Right lobe of liver (tissue), 6 donors: ENCODE results near the gene MRPS34. TPM values are rescaled to one million over a fixed set of nuclear protein-coding genes. Genes with fewer than 3 reads are reported as not detected.
A peak's percentile ranks its signal among the peaks of the same experiment; 100 is the strongest.

ENCODE experiments used
- ATAC-seq, 4 donors: fragments of 200-7000 bp; cut with Tn5 transposase; one replicate each; pipeline ENCODE4 v1.9.1; 2020; ENCODE audit warnings: mild to moderate bottlenecking in 4 of 4, moderate library complexity in 4 of 4
- DNase-seq, 3 donors: peaks; one replicate each; pipeline ENCODE4 v3.0.0-alpha.2; 2020
- H3K27ac ChIP-seq, 3 donors: fragments of 200-600 bp; one replicate each; pipeline ENCODE4 v1.8.0; 2022
- H3K27me3 ChIP-seq, 2 donors: fragments of 200-600 bp; one replicate each; pipeline ENCODE4 v1.8.0; 2022
- H3K36me3 ChIP-seq, 4 donors: fragments of 200-600 bp; sonication (generic) in 1 of 4; one replicate each; pipeline versions ENCODE4 v1.5.1 to v1.8.0; 2017 to 2022; ENCODE audit warnings: control low read depth in 1 of 4
- H3K4me1 ChIP-seq, 4 donors: fragments of 200-600 bp; sonication (generic) in 1 of 4; one replicate each; pipeline versions ENCODE4 v1.5.1 to v1.8.0; 2017 to 2022; ENCODE audit warnings: control low read depth in 1 of 4
- H3K4me3 ChIP-seq, 3 donors: fragments of 200-600 bp; one replicate each; pipeline ENCODE4 v1.8.0; 2022
- H3K9me3 ChIP-seq, 4 donors: fragments of 200-600 bp; sonication (generic) in 1 of 4; one replicate each; pipeline versions ENCODE4 v1.5.1 to v1.8.0; 2017 to 2022; ENCODE audit warnings: control low read depth in 1 of 4
- POLR2A ChIP-seq: fragments of 450-650 bp; IDR thresholded peaks from one replicate; pipeline ENCODE4 v1.6.1; 2017; ENCODE audit warnings: antibody characterized with exemption, mild to moderate bottlenecking
- WGBS: methylation state at CpG from one replicate; pipeline ENCODE4 v1.1.6; 2018; ENCODE audit warnings: low coverage, low lambda C conversion rate; ENCODE audit not compliant: insufficient coverage; ENCODE audit errors: missing lambda C conversion rate; 5-methylcytosine and 5-hydroxymethylcytosine counted together
- intact Hi-C, 2 donors: fragments of 100-400 bp; cut with DNase I; formaldehyde crosslinking; loops; one replicate each; pipeline versions ENCODE4 v1.11.2 to v1.14.1; 2022
- microRNA-seq, 2 donors: library from miRNA; unstranded; fragments of <30 nt; microRNA quantifications; one replicate each; pipeline ENCODE4, GENCODE V29; 2019 to 2020
- small RNA-seq, 2 experiments: library from RNA; depleted of rRNA; stranded (forward); fragments of <200 nt; gene quantifications; one replicate each; pipeline ENCODE3, GENCODE V24; 2016
- total RNA-seq, 6 experiments: library from RNA; depleted of rRNA in 2 of 6; stranded (reverse); fragments of >200 nt in 2 of 6; fragmentation: NEBNext Ultra II Directional in 3 of 6; extraction: Animal tissue kit (Norgen Biotek cat#: 25700) in 3 of 6; gene quantifications; one replicate each; pipeline versions ENCODE4 v1.1.0 to v1.2.4, GENCODE V29; 2016 to 2023
- TF ChIP-seq, protein P1 (sequence below), 4 donors: fragments of 200-600 bp in 3 of 4; fragments of 450-650 bp in 1 of 4; IDR thresholded peaks; one replicate each; pipeline versions ENCODE4 v1.5.1 to v1.8.0; 2016 to 2022; ENCODE audit warnings: antibody characterized with exemption in 4 of 4, mild to moderate bottlenecking in 2 of 4
- donor health status: DM: no; HTN: yes; CAD: no.
- donor health status: DM: no; HTN: no; CAD: no.
- donor health status: DM: no; HTN: no; CAD: no.
- donor health status: DM: no; HTN: yes; CAD: no.
- donor health status: DM: no; HTN: yes; CAD: no.

The MRPS34 gene
- total RNA-seq, 6 experiments from 2014 or later = 42.5 to 90.5 (median 52.9) TPM

DNA sequence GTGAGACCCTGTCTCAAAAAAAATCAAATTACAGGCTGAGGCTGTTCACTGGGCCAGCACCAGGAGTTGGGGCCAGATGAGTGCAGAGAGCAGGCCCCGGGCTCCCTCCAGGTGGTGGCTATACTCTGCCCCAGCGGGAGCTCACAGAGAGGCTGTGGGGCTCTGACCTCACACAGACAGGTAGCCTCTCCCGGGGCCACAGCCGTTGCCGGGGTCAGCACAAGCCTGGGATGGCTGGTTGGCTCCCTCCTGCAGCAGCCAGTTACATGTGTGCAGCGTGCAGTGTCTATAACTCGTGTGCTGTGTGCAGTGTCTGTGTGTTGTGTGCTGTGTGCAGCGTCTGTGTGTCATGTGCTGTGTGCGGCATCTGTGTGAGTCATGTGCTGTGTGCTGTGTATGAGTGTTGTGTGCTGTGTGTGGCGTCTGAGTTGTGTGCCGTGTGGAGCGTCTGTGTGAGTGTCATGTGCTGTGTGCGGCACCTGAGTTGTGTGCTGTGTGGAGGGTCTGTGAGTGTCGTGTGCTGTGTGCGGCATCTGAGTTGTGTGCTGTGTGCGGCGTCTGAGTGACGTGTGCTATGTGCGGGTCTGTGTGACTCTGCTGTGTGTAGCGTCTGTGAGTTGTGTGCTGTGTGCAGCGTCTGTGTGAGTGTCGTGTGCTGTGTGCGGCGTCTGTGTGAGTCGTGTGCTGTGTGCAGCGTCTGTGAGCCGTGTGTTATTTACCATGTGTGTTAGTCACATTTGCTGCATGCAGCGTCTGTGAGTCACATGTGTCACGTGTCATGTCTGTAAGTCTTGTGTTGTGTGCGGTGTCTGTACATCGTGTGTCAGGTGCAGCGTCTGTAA lies 46.1 kb downstream of the MRPS34 start:
- ATAC-seq (no peak), DNase-seq (no peak)
- Histone ChIP-seq H3K36me3 (peaks cover 0 to 22% (median 4%) of the 10 kb centered on the region in 4 donors), H3K27me3 (no peaks in the 10 kb centered on the region), H3K27ac (no peak overlapping the region), H3K9me3 (no peaks in the 10 kb centered on the region), H3K4me1 (peaks cover 0 to 1% (median 0%) of the 10 kb centered on the region in 4 donors), H3K4me3 (no peak overlapping the region)
- WGBS = 87% methylated on average over 12 of the region's 32 CpGs
- intact Hi-C loops = no loop called here
- TF ChIP-seq, protein P1, sequence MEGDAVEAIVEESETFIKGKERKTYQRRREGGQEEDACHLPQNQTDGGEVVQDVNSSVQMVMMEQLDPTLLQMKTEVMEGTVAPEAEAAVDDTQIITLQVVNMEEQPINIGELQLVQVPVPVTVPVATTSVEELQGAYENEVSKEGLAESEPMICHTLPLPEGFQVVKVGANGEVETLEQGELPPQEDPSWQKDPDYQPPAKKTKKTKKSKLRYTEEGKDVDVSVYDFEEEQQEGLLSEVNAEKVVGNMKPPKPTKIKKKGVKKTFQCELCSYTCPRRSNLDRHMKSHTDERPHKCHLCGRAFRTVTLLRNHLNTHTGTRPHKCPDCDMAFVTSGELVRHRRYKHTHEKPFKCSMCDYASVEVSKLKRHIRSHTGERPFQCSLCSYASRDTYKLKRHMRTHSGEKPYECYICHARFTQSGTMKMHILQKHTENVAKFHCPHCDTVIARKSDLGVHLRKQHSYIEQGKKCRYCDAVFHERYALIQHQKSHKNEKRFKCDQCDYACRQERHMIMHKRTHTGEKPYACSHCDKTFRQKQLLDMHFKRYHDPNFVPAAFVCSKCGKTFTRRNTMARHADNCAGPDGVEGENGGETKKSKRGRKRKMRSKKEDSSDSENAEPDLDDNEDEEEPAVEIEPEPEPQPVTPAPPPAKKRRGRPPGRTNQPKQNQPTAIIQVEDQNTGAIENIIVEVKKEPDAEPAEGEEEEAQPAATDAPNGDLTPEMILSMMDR (IDR thresholded peaks at IDR 0.05) = no peak
- TF ChIP-seq POLR2A = no peak

DNA sequence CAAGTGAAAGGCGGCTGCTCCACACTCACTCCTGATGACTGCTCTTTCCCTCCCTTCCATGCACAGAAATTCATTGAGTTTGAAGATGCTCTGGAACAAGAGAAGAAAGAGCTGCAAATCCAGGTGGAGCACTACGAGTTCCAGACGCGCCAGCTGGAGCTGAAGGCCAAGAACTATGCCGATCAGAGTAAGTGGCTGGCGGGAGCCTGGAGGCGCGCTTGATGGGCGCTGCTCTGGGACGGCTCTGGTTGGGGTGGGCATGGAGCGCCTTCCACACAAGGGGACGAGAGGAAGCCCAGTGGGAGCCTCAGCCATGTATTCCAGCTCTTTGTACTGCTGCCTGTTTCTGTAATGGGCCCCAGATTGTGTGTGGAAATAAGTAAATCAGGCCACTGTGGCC lies 48.4 kb downstream of the MRPS34 start:
- WGBS = 97% methylated on average over 11 of the region's 12 CpGs
- Histone ChIP-seq H3K9me3 (no peaks in the 10 kb centered on the region), H3K4me1 (peaks cover 0 to 6% (median 4%) of the 10 kb centered on the region in 4 donors), H3K27me3 (no peaks in the 10 kb centered on the region), H3K27ac (no peak overlapping the region), H3K36me3 (peaks cover 0 to 18% (median 2%) of the 10 kb centered on the region in 4 donors), H3K4me3 (no peak overlapping the region)
- ATAC-seq = no peak
- no peak for DNase-seq
- intact Hi-C loops = no loop called here
- TF ChIP-seq, protein P1 (IDR thresholded peaks at IDR 0.05) = no peak
- no peak for TF ChIP-seq POLR2A

DNA sequence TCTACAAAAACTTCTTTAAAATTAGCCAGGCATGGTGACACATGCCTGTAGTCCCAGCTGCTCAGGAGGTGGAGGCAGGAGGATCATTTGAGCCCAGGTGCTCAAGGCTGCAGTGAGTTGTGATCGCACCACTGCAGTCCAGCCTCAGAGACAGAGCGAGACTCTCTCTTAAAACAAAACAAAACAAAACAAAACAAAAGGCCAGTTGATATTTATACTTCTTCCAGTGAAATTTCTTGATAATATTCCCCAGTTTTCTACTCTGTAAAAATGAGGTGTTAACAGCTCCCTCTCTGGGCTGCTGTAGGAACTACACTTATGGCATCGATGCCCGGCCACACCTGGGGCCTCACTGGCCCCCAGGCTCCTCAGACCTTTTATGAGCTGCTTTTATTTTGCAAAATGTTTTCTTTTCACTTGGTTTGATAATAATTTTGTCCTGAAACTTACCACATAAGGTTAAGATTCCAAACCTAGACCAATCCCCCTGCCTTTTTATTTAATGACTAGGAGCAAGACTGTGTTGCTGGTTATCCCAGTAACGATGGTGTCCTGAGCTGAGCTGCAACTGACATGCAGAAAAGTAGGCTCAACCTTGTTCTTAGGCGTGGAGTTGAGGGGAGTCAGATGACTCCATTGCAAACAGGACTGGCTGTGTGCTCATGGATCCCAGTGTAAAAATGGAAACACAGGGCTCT lies 49.3 kb downstream of the MRPS34 start:
- no peak overlapping the region for H3K4me3 ChIP-seq
- no peak overlapping the region for H3K27ac ChIP-seq
- 50% methylated on average over 6 of the region's 6 CpGs for WGBS
- ATAC-seq (peak; percentile 40 to 67 (median 64)), DNase-seq (no peak)
- TF ChIP-seq, protein P1 (IDR thresholded peaks at IDR 0.05) = peak; percentile 60 to 82 (median 76)
- no peak for TF ChIP-seq POLR2A
- peaks cover 0 to 11% (median 6%) of the 10 kb centered on the region in 4 donors for H3K4me1 ChIP-seq
- H3K36me3 ChIP-seq = peaks cover 0 to 12% (median 0%) of the 10 kb centered on the region in 4 donors
- H3K9me3 ChIP-seq = no peaks in the 10 kb centered on the region
- H3K27me3 ChIP-seq = no peaks in the 10 kb centered on the region
- intact Hi-C loops = no loop called here

Small RNAs within 50 kb of the gene (microRNA-seq; reads per million reads assigned to microRNA genes)
- 0.58 to 2.6 reads per million in 2 donors for gene MIR3177

Small RNAs within 50 kb of the gene (small RNA-seq; reads per million reads assigned to genes)
- 0 to 0.39 reads per million in 2 experiments for gene MIR3177

Other genes starting within 250 kb of the MRPS34 start
- gene TMEM204, start 239.5 kb downstream of the MRPS34 start, total RNA-seq = 10 to 100 TPM in 2 of 6 experiments, 1 to 10 TPM in 4; 4.7 to 18.7 (median 8.9) TPM
- 1 to 10 TPM; 2.9 to 8.9 (median 5.4) TPM for gene IFT140, start 161.1 kb downstream of the MRPS34 start, total RNA-seq
- gene CRAMP1, start 160.8 kb downstream of the MRPS34 start, total RNA-seq = 1 to 10 TPM; 2.9 to 8.4 (median 5.8) TPM
- gene JPT2, start 94.9 kb downstream of the MRPS34 start, total RNA-seq = 10 to 100 TPM; 31.0 to 47.7 (median 38.7) TPM
- gene MAPK8IP3, start 66.9 kb downstream of the MRPS34 start, total RNA-seq = 10 to 100 TPM in 5 of 6 experiments, 1 to 10 TPM in 1; 8.7 to 37.3 (median 23.0) TPM
- 10 to 100 TPM; 17.9 to 36.1 (median 23.2) TPM for gene NME3, start 1.6 kb downstream of the MRPS34 start, total RNA-seq
- gene EME2, start 324 bp downstream of the MRPS34 start, total RNA-seq = 10 to 100 TPM in 1 of 6 experiments, 1 to 10 TPM in 5; 3.8 to 11.1 (median 5.0) TPM
- 10 to 100 TPM; 18.6 to 42.5 (median 34.5) TPM for gene SPSB3, start 9.4 kb upstream of the MRPS34 start, total RNA-seq
- 10 to 100 TPM; 21.1 to 90.3 (median 32.6) TPM for gene NUBP2, start 9.8 kb upstream of the MRPS34 start, total RNA-seq
- 100 to 1,000 TPM in 1 of 6 experiments, 10 to 100 TPM in 5; 38.7 to 124 (median 85.3) TPM for gene IGFALS, start 20.6 kb upstream of the MRPS34 start, total RNA-seq
- 100 to 1,000 TPM in 4 of 6 experiments, 10 to 100 TPM in 2; 77.9 to 161 (median 143) TPM for gene HAGH, start 53.7 kb upstream of the MRPS34 start, total RNA-seq
- 10 to 100 TPM; 25.5 to 96.5 (median 36.0) TPM for gene FAHD1, start 54.1 kb upstream of the MRPS34 start, total RNA-seq
- under 1 TPM in 2 of 6 experiments, not detected in 4; 0.39 to 0.40 TPM for gene MEIOB, start 99.0 kb upstream of the MRPS34 start, total RNA-seq
- not detected for gene HS3ST6, start 145.3 kb upstream of the MRPS34 start, total RNA-seq
- gene MSRB1, start 170.1 kb upstream of the MRPS34 start, total RNA-seq = 100 to 1,000 TPM in 3 of 6 experiments, 10 to 100 TPM in 3; 63.4 to 121 (median 98.5) TPM
- under 1 TPM in 1 of 6 experiments, not detected in 5; 0.12 TPM for gene RPL3L, start 181.6 kb upstream of the MRPS34 start, total RNA-seq
- 100 to 1,000 TPM in 2 of 6 experiments, 10 to 100 TPM in 4; 68.7 to 210 (median 81.2) TPM for gene NDUFB10, start 186.4 kb upstream of the MRPS34 start, total RNA-seq
- 1,000 to 10,000 TPM in 1 of 6 experiments, 100 to 1,000 TPM in 5; 451 to 1,052 (median 541) TPM for gene RPS2, start 191.7 kb upstream of the MRPS34 start, total RNA-seq
- not detected for gene RNF151, start 193.7 kb upstream of the MRPS34 start, total RNA-seq
- gene TBL3, start 198.9 kb upstream of the MRPS34 start, total RNA-seq = 10 to 100 TPM; 15.8 to 42.4 (median 18.1) TPM
- 1 to 10 TPM in 1 of 6 experiments, under 1 TPM in 3, not detected in 2; 0.51 to 1.3 (median 0.60) TPM for gene NOXO1, start 208.3 kb upstream of the MRPS34 start, total RNA-seq
- gene GFER, start 211.1 kb upstream of the MRPS34 start, total RNA-seq = 10 to 100 TPM; 16.1 to 18.6 (median 18.0) TPM
- gene SYNGR3, start 216.8 kb upstream of the MRPS34 start, total RNA-seq = under 1 TPM in 1 of 6 experiments, not detected in 5; 0.22 TPM
- 10 to 100 TPM; 21.6 to 46.4 (median 25.0) TPM for gene ZNF598, start 236.7 kb upstream of the MRPS34 start, total RNA-seq
- gene NPW, start 246.7 kb upstream of the MRPS34 start, total RNA-seq = 10 to 100 TPM in 2 of 6 experiments, 1 to 10 TPM in 4; 2.7 to 12.3 (median 8.2) TPM